ENCODE measurements around the gene BRAT1.

- TF ChIP-seq CTCF (IDR thresholded peaks at IDR 0.05; ENCODE audit: insufficient read depth, low read depth, low read length) (no peak), EZH2 (IDR thresholded peaks at IDR 0.05; ENCODE audit: insufficient read depth, low read length) (no peak)
Observed at GRCh38 chr7:2571409-2571808, 16.1 kb upstream of the BRAT1 start.

Measured in astrocyte (in vitro differentiated cells and primary cell).